H1 (cell line): ENCODE results near the gene ST6GALNAC4. TPM values are rescaled to one million over a fixed set of nuclear protein-coding genes. Genes with fewer than 3 reads are reported as not detected.

ENCODE experiments used
- CTCF ChIA-PET: fragments of 300-600 bp; sonication (Branson Sonifier 250); formaldehyde crosslinking; loops from one replicate; lab custom pipeline; 2021; ENCODE audit not compliant: partially characterized antibody; lab: Charles Lee
- POLR2A ChIA-PET: fragments of 300-600 bp; sonication (Branson Sonifier 250); formaldehyde crosslinking; loops from one replicate; lab custom pipeline; 2021; ENCODE audit warnings: inconsistent platforms; ENCODE audit not compliant: partially characterized antibody; lab: Charles Lee
- DNase-seq, 2 experiments: peaks; one replicate each; pipeline versions ENCODE4 v3.0.0 to v3.0.0-alpha.2; 2010 to 2022; ENCODE audit warnings: low spot score in 2 of 2, low read depth in 1 of 2, mixed read lengths in 1 of 2
- FAIRE-seq: peaks from 2 replicates; lab custom pipeline; 2011; peaks lifted over from hg19 to GRCh38; lab: Jason Lieb, UNC
- H2AFZ ChIP-seq: 2 replicates; pipeline ENCODE4 v1.8.1; 2012; ENCODE audit warnings: low read length, inconsistent platforms
- H2AK5ac ChIP-seq: 2 replicates; pipeline ENCODE4 v1.6.1; 2013; ENCODE audit warnings: low read depth, low read length
- H2BK120ac ChIP-seq: replicated peaks from 2 replicates; pipeline ENCODE3; 2013; ENCODE audit warnings: low read depth, low read length, inconsistent platforms
- H2BK12ac ChIP-seq: 2 replicates; pipeline ENCODE4 v1.6.1; 2013; ENCODE audit warnings: low read depth, low read length
- H2BK15ac ChIP-seq: 2 replicates; pipeline ENCODE4 v1.6.1; 2013; ENCODE audit warnings: low read length
- H2BK20ac ChIP-seq: 2 replicates; pipeline ENCODE4 v1.6.1; 2013; ENCODE audit warnings: low read length
- H2BK5ac ChIP-seq: 2 replicates; pipeline ENCODE4 v1.6.1; 2013; ENCODE audit warnings: low read depth, low read length
- H3K14ac ChIP-seq: 2 replicates; pipeline ENCODE4 v1.6.1; 2013; ENCODE audit warnings: inconsistent platforms; ENCODE audit not compliant: insufficient read length
- H3K18ac ChIP-seq: 2 replicates; pipeline ENCODE4 v1.6.1; 2013; ENCODE audit warnings: low read length; ENCODE audit errors: extremely low read depth
- H3K23ac ChIP-seq: 2 replicates; pipeline ENCODE4 v1.6.1; 2013; ENCODE audit warnings: inconsistent platforms; ENCODE audit not compliant: insufficient read length
- H3K23me2 ChIP-seq: 2 replicates; pipeline ENCODE4 v1.6.1; 2013; ENCODE audit warnings: low read depth, low read length
- H3K27ac ChIP-seq: 2 replicates; pipeline ENCODE4 v1.6.1; 2011; ENCODE audit warnings: low read depth, low read length, inconsistent platforms
- H3K27me3 ChIP-seq, 4 experiments: replicated peaks in 1 of 4; 1 replicate in 1 of 4; 2 replicates in 3 of 4; pipeline versions ENCODE4 v1.6.1 to v1.8.1; 2011 to 2013; ENCODE audit warnings: low read length in 3 of 4, mild to moderate bottlenecking in 3 of 4, inconsistent platforms in 2 of 4, mixed read lengths in 2 of 4, moderate library complexity in 1 of 4; ENCODE audit not compliant: control insufficient read depth in 3 of 4, insufficient read depth in 3 of 4; ENCODE audit errors: extremely low read depth in 1 of 4
- H3K36me3 ChIP-seq, 4 experiments: 2 replicates each; pipeline versions ENCODE4 v1.6.1 to v1.8.1; 2011 to 2013; ENCODE audit warnings: mild to moderate bottlenecking in 4 of 4, low read length in 3 of 4, moderate library complexity in 2 of 4, control low read depth in 1 of 4, inconsistent platforms in 1 of 4; ENCODE audit not compliant: insufficient read depth in 4 of 4, control insufficient read depth in 2 of 4
- H3K4ac ChIP-seq: replicated peaks from 2 replicates; pipeline ENCODE3; 2013; ENCODE audit warnings: low read length, low read depth, mixed read lengths, inconsistent platforms; ENCODE audit not compliant: insufficient read length
- H3K4me1 ChIP-seq, 4 experiments: replicated peaks in 1 of 4; 1 replicate in 1 of 4; 2 replicates in 3 of 4; pipeline versions ENCODE4 v1.6.1 to v1.8.1; 2011 to 2013; ENCODE audit warnings: low read length in 3 of 4, inconsistent platforms in 2 of 4, mixed read lengths in 1 of 4; ENCODE audit not compliant: insufficient read depth in 4 of 4, control insufficient read depth in 3 of 4
- H3K4me2 ChIP-seq, 2 experiments: 2 replicates each; pipeline versions ENCODE4 v1.6.1 to v1.8.1; 2011 to 2013; ENCODE audit warnings: low read depth in 2 of 2, low read length in 2 of 2, control low read depth in 1 of 2, inconsistent platforms in 1 of 2, mild to moderate bottlenecking in 1 of 2; ENCODE audit not compliant: insufficient read depth in 1 of 2
- H3K4me3 ChIP-seq, 4 experiments: fragments of 200-600, 300-600 bp in 1 of 4; sonication (generic), shearing (Covaris generic), sonication (Bioruptor Twin) in 1 of 4; 2 replicates each; pipeline versions ENCODE4 v1.5.1 to v1.8.1; 2011 to 2016; ENCODE audit warnings: low read length in 4 of 4, low read depth in 3 of 4, control low read depth in 2 of 4, inconsistent platforms in 2 of 4, mild to moderate bottlenecking in 2 of 4, mixed read lengths in 1 of 4, moderate library complexity in 1 of 4; ENCODE audit not compliant: insufficient read depth in 2 of 4; ENCODE audit errors: extremely low read depth in 1 of 4
- H3K56ac ChIP-seq: replicated peaks from 2 replicates; pipeline ENCODE3; 2013; ENCODE audit warnings: low read depth, mild to moderate bottlenecking, mixed read lengths, low read length, inconsistent platforms; ENCODE audit not compliant: insufficient read length
- H3K79me1 ChIP-seq: 2 replicates; pipeline ENCODE4 v1.6.1; 2013; ENCODE audit warnings: low read depth, low read length, control low read depth
- H3K79me2 ChIP-seq, 2 experiments: 2 replicates each; pipeline versions ENCODE4 v1.6.1 to v1.8.1; 2012 to 2013; ENCODE audit warnings: low read length in 2 of 2, mild to moderate bottlenecking in 2 of 2, inconsistent platforms in 1 of 2; ENCODE audit not compliant: insufficient read depth in 2 of 2, control insufficient read depth in 1 of 2
- H3K9ac ChIP-seq, 4 experiments: replicated peaks in 1 of 4; 1 replicate in 1 of 4; 2 replicates in 3 of 4; pipeline versions ENCODE4 v1.6.1 to v1.8.1; 2011 to 2013; ENCODE audit warnings: low read depth in 3 of 4, low read length in 3 of 4, control low read depth in 2 of 4, mild to moderate bottlenecking in 2 of 4, moderate library complexity in 2 of 4, inconsistent platforms in 1 of 4; ENCODE audit errors: extremely low read depth in 1 of 4
- H3K9me3 ChIP-seq, 2 experiments: 2 replicates each; pipeline versions ENCODE4 v1.6.1 to v1.8.1; 2012 to 2013; ENCODE audit warnings: mild to moderate bottlenecking in 2 of 2, moderate library complexity in 2 of 2, control low read depth in 1 of 2, inconsistent platforms in 1 of 2, low read depth in 1 of 2, low read length in 1 of 2, mixed read lengths in 1 of 2; ENCODE audit not compliant: insufficient read depth in 2 of 2
- H4K20me1 ChIP-seq, 2 experiments: replicated peaks in 1 of 2; 2 replicates each; pipeline versions ENCODE3 to v1.8.1; 2011 to 2013; ENCODE audit warnings: inconsistent platforms in 2 of 2, low read length in 2 of 2, mild to moderate bottlenecking in 1 of 2; ENCODE audit not compliant: insufficient read depth in 2 of 2, control insufficient read depth in 1 of 2
- H4K5ac ChIP-seq: 2 replicates; pipeline ENCODE4 v1.6.1; 2013; ENCODE audit warnings: low read length, low read depth, mixed read lengths, inconsistent platforms; ENCODE audit not compliant: insufficient read length
- H4K8ac ChIP-seq: 2 replicates; pipeline ENCODE4 v1.8.0; 2013; ENCODE audit warnings: mild to moderate bottlenecking, moderate library complexity, low read length, inconsistent platforms; ENCODE audit not compliant: insufficient read depth; ENCODE audit errors: extremely low read depth
- H4K91ac ChIP-seq: replicated peaks from 2 replicates; pipeline ENCODE3; 2013; ENCODE audit warnings: low read length, mixed read lengths, inconsistent platforms; ENCODE audit not compliant: insufficient read length
- CBX5 ChIP-seq: fragments of 300-800, 300-1000 bp; sonication (generic); IDR thresholded peaks from 2 replicates; pipeline ENCODE4 v1.7.1; 2016; ENCODE audit warnings: antibody characterized with exemption, low read length, low read depth
- CBX8 ChIP-seq: fragments of 300-800, 300-1000 bp; sonication (generic); IDR thresholded peaks from 2 replicates; pipeline ENCODE4 v1.7.1; 2016; ENCODE audit warnings: low read depth, low read length, borderline replicate concordance
- FOSL1 ChIP-seq: IDR thresholded peaks from 2 replicates; pipeline ENCODE4 v1.6.1; 2011; ENCODE audit warnings: mild to moderate bottlenecking, low read depth, low read length, moderate library complexity; ENCODE audit not compliant: insufficient read depth
- JUN ChIP-seq: IDR thresholded peaks from 2 replicates; pipeline ENCODE4 v1.6.1; 2011; ENCODE audit warnings: low read depth, mild to moderate bottlenecking, improper control_type of control experiment, low read length
- RAD21 ChIP-seq, 2 experiments: IDR thresholded peaks in 1 of 2; conservative IDR thresholded peaks in 1 of 2; 2 replicates each; pipeline ENCODE4 v1.6.1; 2011; ENCODE audit warnings: low read depth in 2 of 2, low read length in 2 of 2, improper control_type of control experiment in 1 of 2, inconsistent platforms in 1 of 2, mild to moderate bottlenecking in 1 of 2, moderate library complexity in 1 of 2
- SIRT6 ChIP-seq: IDR thresholded peaks from one replicate; pipeline ENCODE4 v1.7.1; 2012; ENCODE audit warnings: low read length, inconsistent platforms
- SUZ12 ChIP-seq: fragments of 200-600 bp; sonication (generic); IDR thresholded peaks from 2 replicates; pipeline ENCODE4 v1.6.1; 2012; ENCODE audit warnings: mild to moderate bottlenecking, inconsistent platforms, low read length, moderate library complexity, mixed read lengths
- TBP ChIP-seq: IDR thresholded peaks from 2 replicates; pipeline ENCODE4 v1.6.1; 2011; ENCODE audit warnings: low read depth, low read length, improper control_type of control experiment
- TEAD4 ChIP-seq: IDR thresholded peaks from 2 replicates; pipeline ENCODE4 v1.6.1; 2012; ENCODE audit warnings: low read depth, low read length, inconsistent platforms, mixed read lengths
- WGBS, 2 experiments: shearing (Covaris generic) in 1 of 2; methylation state at CpG; one replicate each; pipeline versions ENCODE4 v1.1.6 to v1.1.7; 2013 to 2015; ENCODE audit warnings: low lambda C conversion rate in 2 of 2, mixed read lengths in 2 of 2, inconsistent platforms in 1 of 2, low coverage in 1 of 2, missing lambda C conversion rate in 1 of 2; ENCODE audit not compliant: insufficient replicate concordance in 2 of 2, insufficient coverage in 1 of 2, insufficient read length in 1 of 2; ENCODE audit errors: extremely low coverage in 1 of 2, missing lambda C conversion rate in 1 of 2; 5-methylcytosine and 5-hydroxymethylcytosine counted together
- polyA plus RNA-seq, 7 experiments: library from polyadenylated mRNA; depleted of rRNA in 3 of 7; stranded (reverse) in 5 of 7; unstranded in 2 of 7; fragments of >200 nt in 5 of 7; fragments of 200-250 nt in 2 of 7; gene quantifications; 1 replicate in 5 of 7; 2 replicates in 1 of 7; 4 replicates in 1 of 7; pipeline versions ENCODE4 v1.2.1 to v1.2.3, GENCODE V29; 2011 to 2013; ENCODE audit warnings: missing spikeins in 2 of 7, mixed read lengths in 2 of 7
- total RNA-seq: library from RNA; stranded (reverse); fragmentation: NEBNext Ultra II Directional; extraction: Animal tissue kit (Norgen Biotek cat#: 25700); gene quantifications from 2 replicates; pipeline ENCODE4 v1.2.1, GENCODE V29; 2021

The ST6GALNAC4 gene
- total and polyA plus RNA-seq, 2 of the 8 experiments (the other 6 are each of a cell fraction or from before 2014, with no cell fraction given) = 21.8 to 34.1 TPM

DNA sequence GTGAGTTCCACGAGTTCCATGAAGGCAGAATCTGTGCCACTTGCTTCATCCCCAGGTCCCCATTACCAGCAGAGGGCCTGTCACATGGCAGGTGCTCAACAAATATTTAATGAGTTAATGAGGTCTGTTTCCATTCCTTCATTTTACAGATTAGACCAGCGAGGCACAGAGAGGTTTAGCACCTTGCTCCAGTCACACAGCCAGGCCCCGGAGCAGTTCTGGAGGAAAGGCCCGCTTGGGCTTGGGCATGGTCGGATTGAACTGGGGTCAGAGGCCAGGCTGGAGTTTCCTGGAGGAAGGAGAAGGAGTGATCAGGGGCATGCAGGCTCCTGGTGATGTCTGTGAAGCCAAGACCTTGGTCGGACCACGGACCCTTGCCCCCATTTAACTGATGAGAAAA lies 4.0 kb upstream of the ST6GALNAC4 start:
- ChIA-PET CTCF (interaction anchor here (0.5 to 6.7 kb wide), 58 partner anchors 8 to 676 kb away, joined by 3 to 114 read pairs (median 5); partner anchors contain the start of genes DPM2, ENG, PIP5KL1 and ST6GALNAC6), POLR2A (interaction anchor here (0.9 to 2.0 kb wide), 14 partner anchors 9 to 220 kb away, joined by 3 to 8 read pairs (median 4); partner anchors contain the start of genes CDK9 and PIP5KL1)
- no peak overlapping the region for H3K14ac ChIP-seq
- H3K27me3 ChIP-seq = peaks cover 0 to 13% (median 9%) of the 10 kb centered on the region in 4 experiments; a peak in 5 of 7 replicates
- H3K79me2 ChIP-seq = no peaks in the 10 kb centered on the region
- no peak overlapping the region for H3K4me3 ChIP-seq
- H2BK15ac ChIP-seq = no peak overlapping the region
- no peak overlapping the region for H2BK12ac ChIP-seq
- H2AK5ac ChIP-seq = no peak overlapping the region
- no peak overlapping the region for H2BK20ac ChIP-seq
- H3K4ac ChIP-seq = no peak overlapping the region
- no peak overlapping the region for H3K27ac ChIP-seq
- no peak overlapping the region for H3K56ac ChIP-seq
- H2AFZ ChIP-seq = no peak overlapping the region
- FAIRE-seq (no peak), DNase-seq (no peak)
- no peak overlapping the region for H4K5ac ChIP-seq
- TF ChIP-seq CBX5 = no peak
- TF ChIP-seq TEAD4 = no peak
- no peak for TF ChIP-seq JUN
- no peak for TF ChIP-seq SIRT6
- TF ChIP-seq TBP = no peak
- no peak for TF ChIP-seq SUZ12
- no peak for TF ChIP-seq CBX8
- no peak for TF ChIP-seq RAD21 (IDR thresholded peaks at IDR 0.05 in 1 of 2, conservative IDR thresholded peaks at IDR 0.05 in 1 of 2; ENCODE audit: low read depth in 2 of 2, low read length in 2 of 2)
- TF ChIP-seq FOSL1 = no peak
- WGBS, 2 experiments = 92% methylated on average over 7 of the region's 7 CpGs; no CpG with 5 or more reads in 1 of the 2 experiments
- no peaks in the 10 kb centered on the region for H3K79me1 ChIP-seq
- no peaks in the 10 kb centered on the region for H3K9me3 ChIP-seq
- no peak overlapping the region for H4K8ac ChIP-seq
- peaks cover 7% of the 10 kb centered on the region for H3K23me2 ChIP-seq
- no peaks in the 10 kb centered on the region for H3K36me3 ChIP-seq
- no peak overlapping the region for H2BK120ac ChIP-seq
- peaks cover 4 to 8% (median 7%) of the 10 kb centered on the region in 4 experiments for H3K4me1 ChIP-seq
- no peak overlapping the region for H3K9ac ChIP-seq
- H4K20me1 ChIP-seq = peaks cover 0 to 5% of the 10 kb centered on the region in 2 experiments
- H3K23ac ChIP-seq = no peak overlapping the region
- no peak overlapping the region for H3K18ac ChIP-seq
- H4K91ac ChIP-seq = no peak overlapping the region
- no peak overlapping the region for H3K4me2 ChIP-seq
- no peak overlapping the region for H2BK5ac ChIP-seq
